ENCODE measurements around the gene POC5.

GRCh38 chr5:75656311-75657003, 60.8 kb downstream of the POC5 start:
- TF ChIP-seq CTCF (IDR thresholded peaks at IDR 0.05) (no peak), EP300 (IDR thresholded peaks at IDR 0.05) (no peak), POLR2A (IDR thresholded peaks at IDR 0.05) (no peak)

All from ovary (tissue), 3 donors.